SU-DHL-6 (cell line): ENCODE measurements around the gene KLHDC7B.

Experiments used
- H2AFZ ChIP-seq: fragments of 200-600 bp; sonication (generic); 2 replicates; pipeline ENCODE4 v1.6.1; 2014; ENCODE audit warnings: low read depth, mild to moderate bottlenecking, moderate library complexity, mixed read lengths, antibody characterized with exemption, low read length; ENCODE audit not compliant: severe bottlenecking
- H3F3A ChIP-seq: fragments of 200-600 bp; shearing (Covaris generic); 2 replicates; pipeline ENCODE4 v1.6.0; 2016; ENCODE audit warnings: antibody characterized with exemption, mild to moderate bottlenecking; ENCODE audit not compliant: insufficient read depth
- H3K27ac ChIP-seq: fragments of 200-600 bp; sonication (generic); 2 replicates; pipeline ENCODE4 v1.5.1; 2016; ENCODE audit warnings: low read depth, mild to moderate bottlenecking, low read length, moderate library complexity, mixed read lengths
- H3K27me3 ChIP-seq: fragments of 200-600 bp; sonication (generic), shearing (Covaris generic); 2 replicates; pipeline ENCODE4 v1.6.0; 2014; ENCODE audit warnings: mild to moderate bottlenecking, low read length
- H3K36me3 ChIP-seq: fragments of 200-600 bp; sonication (generic); 2 replicates; pipeline ENCODE4 v1.6.1; 2014; ENCODE audit warnings: mild to moderate bottlenecking, low read length, mixed read lengths
- H3K4me2 ChIP-seq: fragments of 300-600, 200-600 bp; shearing (Covaris generic), sonication (generic); 2 replicates; pipeline ENCODE4 v1.6.0; 2014; ENCODE audit warnings: low read length, low read depth, mild to moderate bottlenecking; ENCODE audit not compliant: poor library complexity, severe bottlenecking
- H3K4me3 ChIP-seq: fragments of 200-600 bp; sonication (generic); 2 replicates; pipeline ENCODE4 v1.5.1; 2014; ENCODE audit warnings: antibody characterized with exemption, low read length, mild to moderate bottlenecking, mixed read lengths; ENCODE audit not compliant: insufficient read depth, poor library complexity, severe bottlenecking
- H3K79me2 ChIP-seq: fragments of 200-600 bp; sonication (generic); 2 replicates; pipeline ENCODE4 v1.6.1; 2014; ENCODE audit warnings: mild to moderate bottlenecking, low read length, moderate library complexity; ENCODE audit not compliant: insufficient read depth
- H3K9ac ChIP-seq: fragments of 200-600 bp; sonication (generic); 2 replicates; pipeline ENCODE4 v1.7.0; 2014; ENCODE audit warnings: mild to moderate bottlenecking, low read length
- H3K9me2 ChIP-seq: fragments of 200-600 bp; sonication (generic); replicated peaks from 2 replicates; pipeline ENCODE4 v1.6.1; 2014; ENCODE audit warnings: low read length; ENCODE audit not compliant: insufficient read depth
- H3K9me3 ChIP-seq: fragments of 200-600 bp; sonication (generic); 2 replicates; pipeline ENCODE4 v1.6.1; 2014; ENCODE audit warnings: low read length, mixed read lengths; ENCODE audit not compliant: insufficient read depth
- H4K20me1 ChIP-seq: fragments of 200-600 bp; sonication (generic); 2 replicates; pipeline ENCODE4 v1.6.1; 2014; ENCODE audit warnings: low read depth, mild to moderate bottlenecking, antibody characterized with exemption, low read length, moderate library complexity, mixed read lengths
- EZH2phosphoT487 ChIP-seq: fragments of 200-600 bp; sonication (generic), shearing (Covaris generic); conservative IDR thresholded peaks from 2 replicates; pipeline ENCODE4 v1.6.1; 2018; ENCODE audit warnings: mild to moderate bottlenecking, antibody characterized with exemption, low read length, moderate library complexity, mixed read lengths
- TF ChIP-seq, protein P1 (sequence below): fragments of 200-600 bp; sonication (generic); IDR thresholded peaks from one replicate; pipeline ENCODE4 v1.5.1; 2017; ENCODE audit warnings: antibody characterized with exemption, mild to moderate bottlenecking, low read length, moderate library complexity; ENCODE audit not compliant: insufficient read depth, poor library complexity, severe bottlenecking

Gene KLHDC7B

DNA sequence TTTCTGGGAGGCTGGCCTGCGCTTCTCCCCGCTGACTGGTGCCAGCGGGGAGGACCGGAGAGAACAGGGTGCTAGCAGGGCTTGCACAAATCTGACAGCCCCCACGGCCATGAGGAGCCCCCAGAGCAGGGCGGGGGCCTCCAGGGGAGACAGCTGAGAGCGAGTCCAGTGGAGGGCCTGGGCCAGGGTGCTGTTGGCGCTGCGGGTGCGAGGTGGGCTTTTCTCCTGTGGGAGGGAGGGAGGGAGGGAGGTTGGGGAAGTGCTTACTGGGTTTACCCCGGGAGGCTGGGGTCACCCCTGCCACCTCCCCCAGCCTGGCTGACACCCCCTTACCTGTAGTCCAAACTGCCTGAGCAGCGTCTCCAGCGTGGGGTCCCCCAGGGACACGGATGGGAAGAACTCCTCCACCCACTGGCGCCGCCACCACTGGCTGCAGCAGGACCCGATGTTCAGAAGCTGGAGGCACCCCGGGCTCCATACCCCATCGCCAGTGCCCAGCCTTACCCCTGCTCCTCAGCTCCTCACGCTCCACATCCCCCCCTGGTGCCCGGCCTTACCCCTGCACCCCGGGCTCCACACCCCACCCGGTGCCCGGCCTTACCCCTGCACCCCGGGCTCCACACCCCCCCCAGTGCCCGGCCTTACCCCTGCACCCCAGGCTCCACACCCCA lies 42.1 kb upstream of the KLHDC7B start:
- H3K4me2 ChIP-seq = no peak overlapping the region
- H3K9me3 ChIP-seq = no peaks in the 10 kb centered on the region
- no peaks in the 10 kb centered on the region for H4K20me1 ChIP-seq
- no peaks in the 10 kb centered on the region for H3K9me2 ChIP-seq
- no peak overlapping the region for H3K9ac ChIP-seq
- H3K36me3 ChIP-seq = no peaks in the 10 kb centered on the region
- H3F3A ChIP-seq = peaks cover 1% of the 10 kb centered on the region
- no peak overlapping the region for H3K4me3 ChIP-seq
- H2AFZ ChIP-seq = no peak overlapping the region
- H3K27me3 ChIP-seq = no peaks in the 10 kb centered on the region
- no peak overlapping the region for H3K27ac ChIP-seq
- TF ChIP-seq, protein P1, sequence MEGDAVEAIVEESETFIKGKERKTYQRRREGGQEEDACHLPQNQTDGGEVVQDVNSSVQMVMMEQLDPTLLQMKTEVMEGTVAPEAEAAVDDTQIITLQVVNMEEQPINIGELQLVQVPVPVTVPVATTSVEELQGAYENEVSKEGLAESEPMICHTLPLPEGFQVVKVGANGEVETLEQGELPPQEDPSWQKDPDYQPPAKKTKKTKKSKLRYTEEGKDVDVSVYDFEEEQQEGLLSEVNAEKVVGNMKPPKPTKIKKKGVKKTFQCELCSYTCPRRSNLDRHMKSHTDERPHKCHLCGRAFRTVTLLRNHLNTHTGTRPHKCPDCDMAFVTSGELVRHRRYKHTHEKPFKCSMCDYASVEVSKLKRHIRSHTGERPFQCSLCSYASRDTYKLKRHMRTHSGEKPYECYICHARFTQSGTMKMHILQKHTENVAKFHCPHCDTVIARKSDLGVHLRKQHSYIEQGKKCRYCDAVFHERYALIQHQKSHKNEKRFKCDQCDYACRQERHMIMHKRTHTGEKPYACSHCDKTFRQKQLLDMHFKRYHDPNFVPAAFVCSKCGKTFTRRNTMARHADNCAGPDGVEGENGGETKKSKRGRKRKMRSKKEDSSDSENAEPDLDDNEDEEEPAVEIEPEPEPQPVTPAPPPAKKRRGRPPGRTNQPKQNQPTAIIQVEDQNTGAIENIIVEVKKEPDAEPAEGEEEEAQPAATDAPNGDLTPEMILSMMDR = no peak
- TF ChIP-seq EZH2phosphoT487 = no peak
- peaks cover 9% of the 10 kb centered on the region for H3K79me2 ChIP-seq

DNA sequence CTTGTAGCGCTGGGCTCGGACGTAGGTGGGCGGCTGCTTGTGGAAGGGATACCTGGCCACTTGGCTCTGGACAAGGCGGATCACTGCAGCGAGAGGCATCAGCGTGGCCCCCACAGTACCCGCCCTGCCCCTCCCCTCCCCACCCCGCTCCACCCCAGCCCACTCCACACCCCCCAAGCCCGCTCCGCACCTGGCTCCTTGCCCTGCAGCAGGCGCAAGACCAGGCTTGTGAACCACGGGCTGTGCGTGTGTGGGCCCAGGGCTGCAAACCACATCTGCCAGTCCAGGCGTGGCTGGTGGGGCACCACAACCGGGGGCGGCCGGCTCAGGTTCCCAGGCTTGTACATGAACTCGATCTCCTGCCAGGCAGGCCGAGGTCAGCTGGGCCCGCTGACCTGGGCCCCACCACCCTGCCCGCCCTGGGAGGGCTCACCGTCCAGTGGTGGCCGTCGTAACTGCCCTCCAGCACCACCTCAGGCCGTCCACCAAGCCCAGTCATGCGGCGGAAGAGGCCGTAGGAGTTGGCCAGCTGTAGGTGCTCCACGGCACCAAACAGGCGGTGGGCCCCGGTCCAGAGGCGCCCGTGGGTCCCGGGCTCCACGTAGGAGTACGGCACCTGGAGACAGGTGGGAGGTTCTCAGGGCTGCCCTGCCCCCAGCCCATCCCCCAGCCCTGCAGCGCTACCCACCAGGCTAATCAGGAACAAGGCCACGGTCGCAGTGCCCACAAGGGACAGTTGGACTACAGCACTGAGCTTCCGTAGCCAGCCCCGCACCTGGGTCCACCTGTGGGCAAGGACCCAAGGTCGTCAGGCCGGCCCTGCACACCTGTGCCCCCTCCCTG lies 41.1 kb upstream of the KLHDC7B start:
- H3F3A ChIP-seq = peaks cover 9% of the 10 kb centered on the region
- H3K9ac ChIP-seq = no peak overlapping the region
- no peaks in the 10 kb centered on the region for H4K20me1 ChIP-seq
- H3K27me3 ChIP-seq = no peaks in the 10 kb centered on the region
- peaks cover 19% of the 10 kb centered on the region for H3K79me2 ChIP-seq
- H2AFZ ChIP-seq = no peak overlapping the region
- H3K27ac ChIP-seq = no peak overlapping the region
- H3K4me3 ChIP-seq = no peak overlapping the region
- no peak overlapping the region for H3K4me2 ChIP-seq
- H3K9me3 ChIP-seq = no peaks in the 10 kb centered on the region
- no peaks in the 10 kb centered on the region for H3K9me2 ChIP-seq
- no peak for TF ChIP-seq EZH2phosphoT487
- TF ChIP-seq, protein P1 = no peak
- no peaks in the 10 kb centered on the region for H3K36me3 ChIP-seq

DNA sequence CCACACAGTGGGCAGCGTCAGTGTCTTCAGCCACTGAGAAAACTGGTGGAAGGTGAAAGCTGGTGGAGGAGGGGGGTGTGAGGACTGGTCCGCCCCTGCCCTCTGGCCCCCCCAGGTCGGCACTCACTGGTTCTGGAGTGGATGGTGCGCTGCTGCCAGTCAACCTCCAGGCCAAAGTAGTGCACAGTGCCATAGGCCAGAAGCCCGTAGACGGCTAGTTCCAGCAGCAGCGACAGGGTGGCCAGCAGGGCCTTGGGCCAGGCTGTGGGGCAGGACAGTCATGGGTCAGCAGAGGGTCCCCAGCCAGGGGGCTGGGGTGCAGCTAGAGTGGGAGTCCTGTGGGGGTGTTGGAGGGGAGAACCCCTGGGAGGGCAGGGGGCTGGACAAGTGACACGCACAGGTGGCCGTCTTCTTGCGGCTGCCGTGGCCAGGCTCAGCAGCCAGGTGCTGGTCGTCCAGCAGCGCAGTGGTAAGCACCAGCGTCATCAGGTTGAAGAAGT lies 40.4 kb upstream of the KLHDC7B start:
- H3K27ac ChIP-seq = no peak overlapping the region
- H3K9me2 ChIP-seq = no peaks in the 10 kb centered on the region
- H2AFZ ChIP-seq = no peak overlapping the region
- H3F3A ChIP-seq = peaks cover 9% of the 10 kb centered on the region
- no peak overlapping the region for H3K4me2 ChIP-seq
- H3K27me3 ChIP-seq = no peaks in the 10 kb centered on the region
- H3K9me3 ChIP-seq = no peaks in the 10 kb centered on the region
- no peak overlapping the region for H3K9ac ChIP-seq
- no peaks in the 10 kb centered on the region for H4K20me1 ChIP-seq
- H3K79me2 ChIP-seq = peaks cover 26% of the 10 kb centered on the region
- H3K36me3 ChIP-seq = no peaks in the 10 kb centered on the region
- TF ChIP-seq, protein P1 = no peak
- TF ChIP-seq EZH2phosphoT487 = no peak
- H3K4me3 ChIP-seq = no peak overlapping the region
